HCT116 (cell line): ENCODE data around the gene SRPK3. TPM values are rescaled to one million over a fixed set of nuclear protein-coding genes. Genes with fewer than 3 reads are reported as not detected.
A peak's percentile ranks its signal among the peaks of the same experiment; 100 is the strongest.

Experiments used
- ATAC-seq: fragments of 200-7000 bp; cut with Tn5 transposase; 2 replicates; pipeline ENCODE4 v1.9.1; 2020; ENCODE audit warnings: mild to moderate bottlenecking, moderate library complexity
- BruUV-seq: library from RNA; stranded (reverse); fragments of 400-500 nt; replicated peaks from 2 replicates; lab custom pipeline; 2021; lab: Mats Ljungman, UMichigan
- CTCF ChIA-PET: fragments of 300-600 bp; sonication (Branson Sonifier 250); formaldehyde crosslinking; loops from one replicate; lab custom pipeline; 2021; ENCODE audit warnings: antibody characterized with exemption; lab: Charles Lee
- POLR2A ChIA-PET: fragments of 300-600, 350-600 bp; sonication (Branson Sonifier 250); formaldehyde crosslinking; loops from one replicate; lab custom pipeline; 2021; ENCODE audit warnings: antibody characterized with exemption; lab: Charles Lee
- RAD21 ChIA-PET, 2 experiments: fragments of 300-600 bp; sonication (Branson Sonifier 250); formaldehyde crosslinking; loops; one replicate each; lab custom pipeline; 2023; ENCODE audit warnings: low total read pairs in 2 of 2; ENCODE audit not compliant: uncharacterized antibody in 2 of 2, unreplicated experiment in 2 of 2, low non-redundant PET in 1 of 2; lab: Charles Lee
- DNase-seq: peaks from one replicate; pipeline ENCODE4 v3.0.0-alpha.2; 2010; ENCODE audit warnings: low read depth, low spot score
- H2AFZ ChIP-seq: fragments of 200-600 bp; shearing (Covaris generic), sonication (generic); 2 replicates; pipeline ENCODE4 v1.6.1; 2017; ENCODE audit warnings: low read depth, mixed run types, mixed read lengths, antibody characterized with exemption, low read length; ENCODE audit not compliant: poor library complexity, severe bottlenecking
- H3K27ac ChIP-seq: 2 replicates; pipeline ENCODE4 v1.5.1; 2012; ENCODE audit warnings: low read depth, low read length
- H3K27me3 ChIP-seq: fragments of 200-600 bp; sonication (generic); 2 replicates; pipeline ENCODE4 v1.6.1; 2016; ENCODE audit warnings: mixed run types, low read length, mixed read lengths; ENCODE audit not compliant: insufficient read depth
- H3K36me3 ChIP-seq, 2 experiments: fragments of 200-500 bp in 1 of 2; fragments of 200-600 bp in 1 of 2; sonication (Bioruptor generic) in 1 of 2; sonication (generic) in 1 of 2; 2 replicates each; pipeline versions ENCODE4 v1.5.1 to v1.6.1; 2014 to 2016; ENCODE audit warnings: low read length in 2 of 2, inconsistent platforms in 1 of 2, mixed read lengths in 1 of 2, mixed run types in 1 of 2; ENCODE audit not compliant: insufficient read depth in 2 of 2, control insufficient read depth in 1 of 2
- H3K4me1 ChIP-seq, 2 experiments: fragments of 200-600 bp in 1 of 2; sonication (generic) in 1 of 2; 2 replicates each; pipeline versions ENCODE4 v1.5.1 to v1.6.1; 2012 to 2017; ENCODE audit warnings: low read length in 2 of 2, inconsistent platforms in 1 of 2, mild to moderate bottlenecking in 1 of 2, mixed read lengths in 1 of 2, mixed run types in 1 of 2, moderate library complexity in 1 of 2; ENCODE audit not compliant: insufficient read depth in 2 of 2, control insufficient read depth in 1 of 2
- H3K4me2 ChIP-seq: fragments of 200-600 bp; sonication (generic); 2 replicates; pipeline ENCODE4 v1.6.1; 2017; ENCODE audit warnings: mixed run types, low read length, mixed read lengths
- H3K4me3 ChIP-seq, 2 experiments: fragments of 200-600 bp in 1 of 2; sonication (generic) in 1 of 2; replicated peaks in 1 of 2; 2 replicates each; pipeline ENCODE4 v1.5.1; 2011 to 2016; ENCODE audit warnings: low read length in 2 of 2, control low read depth in 1 of 2, low read depth in 1 of 2, mild to moderate bottlenecking in 1 of 2, mixed read lengths in 1 of 2, mixed run types in 1 of 2
- H3K79me2 ChIP-seq: fragments of 200-600 bp; sonication (generic); 2 replicates; pipeline ENCODE4 v1.6.1; 2017; ENCODE audit warnings: mild to moderate bottlenecking, mixed run types, low read length, moderate library complexity, mixed read lengths; ENCODE audit not compliant: insufficient read depth
- H3K9ac ChIP-seq: fragments of 200-600 bp; sonication (generic); 2 replicates; pipeline ENCODE4 v1.6.1; 2016; ENCODE audit warnings: low read length, mixed read lengths
- H3K9me2 ChIP-seq: fragments of 200-600 bp; sonication (generic), shearing (Covaris generic); 2 replicates; pipeline ENCODE4 v1.6.1; 2017; ENCODE audit warnings: mixed run types, mild to moderate bottlenecking, moderate library complexity; ENCODE audit not compliant: insufficient read depth
- H3K9me3 ChIP-seq, 2 experiments: fragments of 200-500 bp in 1 of 2; fragments of 200-600 bp in 1 of 2; sonication (Bioruptor generic) in 1 of 2; sonication (generic) in 1 of 2; 2 replicates each; pipeline ENCODE4 v1.6.1; 2014 to 2017; ENCODE audit warnings: low read length in 2 of 2, mixed read lengths in 2 of 2, inconsistent platforms in 1 of 2, low read depth in 1 of 2, mild to moderate bottlenecking in 1 of 2, mixed run types in 1 of 2, moderate library complexity in 1 of 2; ENCODE audit not compliant: control insufficient read depth in 1 of 2, insufficient read depth in 1 of 2
- H4K20me1 ChIP-seq: fragments of 200-600 bp; sonication (generic), shearing (Covaris generic); 2 replicates; pipeline ENCODE4 v1.6.1; 2017; ENCODE audit warnings: mixed run types, mild to moderate bottlenecking, moderate library complexity; ENCODE audit not compliant: insufficient read depth
- CEBPB ChIP-seq: IDR thresholded peaks from 2 replicates; pipeline ENCODE4 v1.6.1; 2012; ENCODE audit warnings: low read depth
- EZH2 ChIP-seq: fragments of 200-600 bp; sonication (generic); IDR thresholded peaks from 2 replicates; pipeline ENCODE4 v1.6.1; 2017; ENCODE audit warnings: antibody characterized with exemption, mixed run types
- EZH2phosphoT487 ChIP-seq: fragments of 200-600 bp; IDR thresholded peaks from 2 replicates; pipeline ENCODE4 v1.6.1; 2018; ENCODE audit warnings: antibody characterized with exemption, borderline replicate concordance
- JUND ChIP-seq: IDR thresholded peaks from 2 replicates; pipeline ENCODE4 v1.6.1; 2012
- POLR2A ChIP-seq: IDR thresholded peaks from 2 replicates; pipeline ENCODE4 v1.7.0; 2011; ENCODE audit warnings: borderline replicate concordance; ENCODE audit not compliant: insufficient read depth, insufficient read length; ENCODE audit errors: extremely low read depth
- POLR2AphosphoS5 ChIP-seq: IDR thresholded peaks from 2 replicates; pipeline ENCODE4 v1.6.1; 2011; ENCODE audit warnings: mild to moderate bottlenecking, low read depth, low read length, moderate library complexity
- YY1 ChIP-seq: IDR thresholded peaks from 2 replicates; pipeline ENCODE4 v1.6.1; 2011; ENCODE audit warnings: low read length, low read depth, moderate library complexity, mild to moderate bottlenecking; ENCODE audit not compliant: insufficient replicate concordance; ENCODE audit errors: extremely low read depth
- ZFX ChIP-seq: fragments of 450-650 bp; IDR thresholded peaks from 2 replicates; pipeline ENCODE4 v1.6.1; 2017
- ZNF274 ChIP-seq: fragments of 200-500 bp; sonication (Bioruptor generic); IDR thresholded peaks from 2 replicates; pipeline ENCODE4 v1.6.1; 2014; ENCODE audit warnings: mild to moderate bottlenecking, low read depth, low read length, inconsistent platforms
- intact Hi-C: fragments of 100-400 bp; cut with micrococcal nuclease; formaldehyde crosslinking; loops from 2 replicates; pipeline ENCODE4 v1.10.0; 2022
- total RNA-seq: library from RNA; stranded (reverse); gene quantifications from one replicate; pipeline ENCODE4 v1.2.1, GENCODE V29; 2021; ENCODE audit not compliant: unreplicated experiment
- TF ChIP-seq, protein P1 (sequence below): IDR thresholded peaks from 2 replicates; pipeline ENCODE4 v1.6.1; 2012; ENCODE audit warnings: low read depth
- TF ChIP-seq, protein P2 (sequence below), 3 experiments: fragments of 200-600 bp in 1 of 3; sonication (generic) in 1 of 3; IDR thresholded peaks in 2 of 3; conservative IDR thresholded peaks in 1 of 3; 2 replicates each; pipeline ENCODE4 v1.5.1; 2012 to 2017; ENCODE audit warnings: low read depth in 2 of 3, low read length in 2 of 3, antibody characterized with exemption in 1 of 3, borderline replicate concordance in 1 of 3, control low read depth in 1 of 3, mild to moderate bottlenecking in 1 of 3, mixed read lengths in 1 of 3, mixed run types in 1 of 3, moderate library complexity in 1 of 3; ENCODE audit not compliant: insufficient read depth in 1 of 3
- TF ChIP-seq, protein P3 (sequence below): IDR thresholded peaks from 2 replicates; pipeline ENCODE4 v1.6.1; 2012

The SRPK3 gene
- total RNA-seq, 1 experiment from 2014 or later: not detected

DNA sequence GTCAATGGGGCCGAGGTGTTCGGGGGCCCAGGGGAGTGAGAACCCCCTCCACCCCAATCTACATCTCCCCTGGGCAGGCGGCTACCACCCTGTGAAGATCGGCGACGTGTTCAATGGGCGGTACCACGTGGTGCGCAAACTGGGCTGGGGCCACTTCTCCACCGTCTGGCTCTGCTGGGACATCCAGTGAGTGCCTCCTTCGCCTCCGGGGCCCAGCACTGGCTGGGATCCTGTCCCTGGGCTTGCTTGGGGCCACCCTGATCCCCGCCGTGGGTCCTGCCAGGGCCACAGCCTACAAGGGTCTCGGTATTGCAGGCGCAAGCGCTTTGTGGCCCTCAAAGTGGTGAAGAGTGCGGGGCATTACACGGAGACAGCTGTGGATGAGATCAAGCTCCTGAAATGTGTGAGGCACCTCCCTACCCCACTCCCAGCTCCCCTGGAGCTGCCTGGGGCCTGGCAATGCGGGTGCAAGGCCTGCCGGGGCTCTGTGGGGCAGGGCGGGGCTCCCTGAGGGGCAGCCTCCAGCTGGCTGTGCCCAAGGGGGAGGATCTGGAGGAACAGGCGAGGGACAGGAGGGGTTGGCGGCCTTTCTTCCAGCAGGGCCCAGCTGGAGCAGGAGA is 697 bp downstream of the SRPK3 start:
- DNase-seq: no peak
- no peaks in the 10 kb centered on the region for H3K79me2 ChIP-seq
- no peaks in the 10 kb centered on the region for H4K20me1 ChIP-seq
- H3K4me3 ChIP-seq: no peak overlapping the region
- no peaks in the 10 kb centered on the region for H3K9me2 ChIP-seq
- H3K27ac ChIP-seq: no peak overlapping the region
- BruUV-seq: no TSS peak
- no peaks in the 10 kb centered on the region for H3K36me3 ChIP-seq
- H3K9me3 ChIP-seq: no peaks in the 10 kb centered on the region
- POLR2A ChIA-PET: no interaction called here
- H3K27me3 ChIP-seq: no peaks in the 10 kb centered on the region
- TF ChIP-seq ZFX: 0 out of 2 replicates have a peak, but pooled peaks have one; percentile 3
- TF ChIP-seq, protein P1, sequence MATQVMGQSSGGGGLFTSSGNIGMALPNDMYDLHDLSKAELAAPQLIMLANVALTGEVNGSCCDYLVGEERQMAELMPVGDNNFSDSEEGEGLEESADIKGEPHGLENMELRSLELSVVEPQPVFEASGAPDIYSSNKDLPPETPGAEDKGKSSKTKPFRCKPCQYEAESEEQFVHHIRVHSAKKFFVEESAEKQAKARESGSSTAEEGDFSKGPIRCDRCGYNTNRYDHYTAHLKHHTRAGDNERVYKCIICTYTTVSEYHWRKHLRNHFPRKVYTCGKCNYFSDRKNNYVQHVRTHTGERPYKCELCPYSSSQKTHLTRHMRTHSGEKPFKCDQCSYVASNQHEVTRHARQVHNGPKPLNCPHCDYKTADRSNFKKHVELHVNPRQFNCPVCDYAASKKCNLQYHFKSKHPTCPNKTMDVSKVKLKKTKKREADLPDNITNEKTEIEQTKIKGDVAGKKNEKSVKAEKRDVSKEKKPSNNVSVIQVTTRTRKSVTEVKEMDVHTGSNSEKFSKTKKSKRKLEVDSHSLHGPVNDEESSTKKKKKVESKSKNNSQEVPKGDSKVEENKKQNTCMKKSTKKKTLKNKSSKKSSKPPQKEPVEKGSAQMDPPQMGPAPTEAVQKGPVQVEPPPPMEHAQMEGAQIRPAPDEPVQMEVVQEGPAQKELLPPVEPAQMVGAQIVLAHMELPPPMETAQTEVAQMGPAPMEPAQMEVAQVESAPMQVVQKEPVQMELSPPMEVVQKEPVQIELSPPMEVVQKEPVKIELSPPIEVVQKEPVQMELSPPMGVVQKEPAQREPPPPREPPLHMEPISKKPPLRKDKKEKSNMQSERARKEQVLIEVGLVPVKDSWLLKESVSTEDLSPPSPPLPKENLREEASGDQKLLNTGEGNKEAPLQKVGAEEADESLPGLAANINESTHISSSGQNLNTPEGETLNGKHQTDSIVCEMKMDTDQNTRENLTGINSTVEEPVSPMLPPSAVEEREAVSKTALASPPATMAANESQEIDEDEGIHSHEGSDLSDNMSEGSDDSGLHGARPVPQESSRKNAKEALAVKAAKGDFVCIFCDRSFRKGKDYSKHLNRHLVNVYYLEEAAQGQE: no peak
- ATAC-seq: 0 out of 2 replicates have a peak, but pooled peaks have one; percentile 9
- CTCF ChIA-PET: no interaction called here
- H3K4me1 ChIP-seq: peaks cover 0 to 6% of the 10 kb centered on the region in 2 experiments; a peak in 1 of 4 replicates
- RAD21 ChIA-PET: no interaction called here
- H3K4me2 ChIP-seq: no peak overlapping the region
- no peak overlapping the region for H2AFZ ChIP-seq
- intact Hi-C loops: no loop called here
- H3K9ac ChIP-seq: no peak overlapping the region

DNA sequence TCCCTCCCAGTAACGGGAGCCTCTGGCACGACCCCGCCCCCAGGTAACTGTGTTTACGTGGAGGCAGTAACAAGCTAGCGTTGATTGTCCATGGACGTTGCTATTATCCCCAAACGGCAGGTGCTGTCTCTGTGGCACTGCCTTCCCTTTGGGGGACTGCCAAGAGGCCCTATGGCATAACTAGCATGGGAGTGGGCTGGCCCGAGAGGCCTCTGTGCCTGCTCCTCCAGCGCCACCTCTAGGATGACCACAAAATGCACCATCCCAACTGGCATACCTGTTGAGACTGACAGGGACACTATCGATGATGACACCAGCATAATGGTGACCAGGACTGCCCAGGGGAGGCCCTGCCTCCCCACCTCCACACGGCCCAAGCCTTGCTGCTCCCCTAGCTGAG is 1.5 kb downstream of the SRPK3 start:
- TF ChIP-seq EZH2 (no peak), ZFX (no peak), EZH2phosphoT487 (no peak), CEBPB (no peak), POLR2A (no peak), YY1 (no peak), ZNF274 (no peak), POLR2AphosphoS5 (no peak), JUND (no peak)
- TF ChIP-seq, protein P2, sequence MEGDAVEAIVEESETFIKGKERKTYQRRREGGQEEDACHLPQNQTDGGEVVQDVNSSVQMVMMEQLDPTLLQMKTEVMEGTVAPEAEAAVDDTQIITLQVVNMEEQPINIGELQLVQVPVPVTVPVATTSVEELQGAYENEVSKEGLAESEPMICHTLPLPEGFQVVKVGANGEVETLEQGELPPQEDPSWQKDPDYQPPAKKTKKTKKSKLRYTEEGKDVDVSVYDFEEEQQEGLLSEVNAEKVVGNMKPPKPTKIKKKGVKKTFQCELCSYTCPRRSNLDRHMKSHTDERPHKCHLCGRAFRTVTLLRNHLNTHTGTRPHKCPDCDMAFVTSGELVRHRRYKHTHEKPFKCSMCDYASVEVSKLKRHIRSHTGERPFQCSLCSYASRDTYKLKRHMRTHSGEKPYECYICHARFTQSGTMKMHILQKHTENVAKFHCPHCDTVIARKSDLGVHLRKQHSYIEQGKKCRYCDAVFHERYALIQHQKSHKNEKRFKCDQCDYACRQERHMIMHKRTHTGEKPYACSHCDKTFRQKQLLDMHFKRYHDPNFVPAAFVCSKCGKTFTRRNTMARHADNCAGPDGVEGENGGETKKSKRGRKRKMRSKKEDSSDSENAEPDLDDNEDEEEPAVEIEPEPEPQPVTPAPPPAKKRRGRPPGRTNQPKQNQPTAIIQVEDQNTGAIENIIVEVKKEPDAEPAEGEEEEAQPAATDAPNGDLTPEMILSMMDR (IDR thresholded peaks at IDR 0.05 in 2 of 3, conservative IDR thresholded peaks at IDR 0.05 in 1 of 3; ENCODE audit: borderline replicate concordance in 1 of 3, insufficient read depth in 1 of 3, low read depth in 2 of 3, low read length in 2 of 3): no peak
- TF ChIP-seq, protein P3, sequence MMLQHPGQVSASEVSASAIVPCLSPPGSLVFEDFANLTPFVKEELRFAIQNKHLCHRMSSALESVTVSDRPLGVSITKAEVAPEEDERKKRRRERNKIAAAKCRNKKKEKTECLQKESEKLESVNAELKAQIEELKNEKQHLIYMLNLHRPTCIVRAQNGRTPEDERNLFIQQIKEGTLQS: no peak
- ChIA-PET CTCF (no interaction called here), RAD21 (no interaction called here), POLR2A (no interaction called here)
- no peaks in the 10 kb centered on the region; a peak in 1 of 4 replicates for H3K36me3 ChIP-seq
- H2AFZ ChIP-seq: no peak overlapping the region
- no peak overlapping the region for H3K27ac ChIP-seq
- no peaks in the 10 kb centered on the region for H3K27me3 ChIP-seq
- no peaks in the 10 kb centered on the region for H3K9me3 ChIP-seq
- no peak overlapping the region for H3K4me2 ChIP-seq
- DNase-seq (no peak), ATAC-seq (peak; percentile 43)
- no peak overlapping the region for H3K9ac ChIP-seq
- no peaks in the 10 kb centered on the region for H3K79me2 ChIP-seq
- H3K4me3 ChIP-seq: no peak overlapping the region
- no peaks in the 10 kb centered on the region for H3K9me2 ChIP-seq
- H3K4me1 ChIP-seq: no peaks in the 10 kb centered on the region
- no peaks in the 10 kb centered on the region for H4K20me1 ChIP-seq
- no TSS peak for BruUV-seq
- intact Hi-C loops: no loop called here
